GM21576 (cell line): ENCODE measurements around the gene F12.
A peak's percentile ranks its signal among the peaks of the same experiment; 100 is the strongest.
"Not testable (repeated sequence)": the region's sequence is repeated elsewhere in the genome, so short reads cannot be mapped to it uniquely, and the experiment has no call there.

Experiments
- ATAC-seq: cut with Tn5 transposase; IDR thresholded peaks from one replicate; pipeline ENCODE4 v1.9.1; 2021; ENCODE audit warnings: mild to moderate bottlenecking, moderate library complexity; ENCODE audit not compliant: unreplicated experiment

Gene F12

DNA sequence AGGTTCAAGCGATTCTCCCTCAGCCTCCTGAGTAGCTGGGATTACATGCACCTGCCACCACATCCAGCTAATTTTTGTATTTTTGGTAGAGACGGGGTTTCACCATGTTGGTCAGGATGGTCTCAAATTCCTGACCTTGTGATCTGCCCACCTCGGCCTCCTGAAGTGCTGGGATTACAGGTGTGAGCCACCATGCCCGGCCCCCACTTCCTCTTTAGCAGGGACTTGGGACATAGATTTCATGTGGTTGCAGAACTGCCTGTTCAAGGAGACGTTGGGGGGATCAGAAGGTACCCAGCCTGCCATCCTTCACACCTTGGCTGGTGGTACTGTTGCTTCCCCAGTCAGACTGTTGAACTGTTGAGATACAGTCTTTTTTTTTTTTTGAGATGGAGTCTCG is 7.7 kb upstream of the F12 start:
- not testable (repeated sequence) for ATAC-seq

- no peak for ATAC-seq
Observed at GRCh38 chr5:177414481-177414880, 5.1 kb upstream of the F12 start.

DNA sequence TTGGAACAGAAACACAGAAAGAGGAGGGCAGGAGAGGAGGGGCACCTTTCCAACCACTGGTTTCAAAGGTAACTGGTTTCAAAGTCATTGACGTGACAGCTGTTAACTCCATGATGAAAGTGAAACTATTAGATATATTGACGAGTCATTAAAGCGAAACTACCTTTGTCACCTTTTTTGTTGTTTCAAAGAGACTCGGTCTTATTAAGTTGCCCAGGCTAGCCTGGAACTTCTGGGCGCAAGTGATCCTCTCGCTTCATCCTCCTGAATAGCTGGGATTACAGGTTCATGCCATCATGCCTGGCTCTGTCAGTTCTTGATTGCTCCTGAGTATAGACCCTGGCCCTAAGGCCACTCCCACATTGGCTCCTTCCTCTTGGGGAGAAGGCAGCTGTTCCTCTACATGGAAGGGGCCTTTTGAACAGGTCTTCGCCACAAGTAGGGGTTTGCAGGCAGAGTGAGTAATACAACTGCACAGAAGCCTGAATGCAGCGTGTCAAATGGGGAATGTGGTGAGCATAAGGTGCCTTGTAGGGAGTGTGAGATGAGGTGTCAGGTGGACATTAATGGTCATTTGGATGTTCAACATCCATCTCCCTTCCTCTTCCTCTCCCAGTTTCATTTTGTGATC is 3.4 kb upstream of the F12 start:
- peak; percentile 54 for ATAC-seq

- no peak for ATAC-seq
Observed at GRCh38 chr5:177410575-177410974, 1.2 kb upstream of the F12 start.

- no peak for ATAC-seq
Observed at GRCh38 chr5:177405805-177406204, 3.6 kb downstream of the F12 start.

GRCh38 chr5:177405312-177405711 is 4.1 kb downstream of the F12 start:
- no peak for ATAC-seq

- no peak for ATAC-seq
Observed at GRCh38 chr5:177404641-177405179, 4.7 kb downstream of the F12 start.

- ATAC-seq, result peak; percentile 68
Observed at GRCh38 chr5:177403792-177404640, 5.3 kb downstream of the F12 start.

DNA sequence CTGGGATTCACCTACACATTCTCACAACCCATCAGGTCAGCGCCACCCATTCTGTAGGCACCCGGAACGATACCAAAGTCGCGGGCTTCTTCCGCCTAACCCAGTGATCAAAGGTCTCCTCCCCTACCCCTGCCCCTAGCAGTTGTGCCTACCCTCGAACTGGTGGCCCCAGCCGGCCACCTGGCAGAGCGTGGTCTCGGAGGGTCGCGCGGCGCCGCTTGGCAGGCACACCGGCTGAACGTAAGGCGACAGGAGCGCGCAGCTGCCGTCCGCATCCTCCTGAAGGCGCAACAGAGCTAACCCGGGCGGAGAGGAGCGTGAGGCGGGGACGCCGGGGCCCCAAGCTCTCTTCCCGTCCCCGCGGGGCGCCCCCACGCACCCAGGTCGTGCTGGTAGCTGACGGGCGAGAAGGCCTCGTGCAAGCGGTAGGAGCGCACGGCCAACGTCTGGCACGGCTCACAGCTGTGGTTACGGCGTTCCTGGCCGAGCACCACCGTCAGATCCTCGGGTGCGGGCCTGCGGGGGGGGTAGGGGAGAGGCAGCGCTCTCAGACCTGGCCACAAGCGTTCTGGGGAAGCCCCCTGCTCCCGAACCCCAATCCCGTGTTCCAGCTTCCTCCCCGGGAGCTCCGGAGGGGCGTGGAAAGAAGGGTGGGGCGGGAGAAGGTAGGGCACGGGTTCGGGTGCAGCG is 6.1 kb downstream of the F12 start:
- ATAC-seq, result peak; percentile 13

DNA sequence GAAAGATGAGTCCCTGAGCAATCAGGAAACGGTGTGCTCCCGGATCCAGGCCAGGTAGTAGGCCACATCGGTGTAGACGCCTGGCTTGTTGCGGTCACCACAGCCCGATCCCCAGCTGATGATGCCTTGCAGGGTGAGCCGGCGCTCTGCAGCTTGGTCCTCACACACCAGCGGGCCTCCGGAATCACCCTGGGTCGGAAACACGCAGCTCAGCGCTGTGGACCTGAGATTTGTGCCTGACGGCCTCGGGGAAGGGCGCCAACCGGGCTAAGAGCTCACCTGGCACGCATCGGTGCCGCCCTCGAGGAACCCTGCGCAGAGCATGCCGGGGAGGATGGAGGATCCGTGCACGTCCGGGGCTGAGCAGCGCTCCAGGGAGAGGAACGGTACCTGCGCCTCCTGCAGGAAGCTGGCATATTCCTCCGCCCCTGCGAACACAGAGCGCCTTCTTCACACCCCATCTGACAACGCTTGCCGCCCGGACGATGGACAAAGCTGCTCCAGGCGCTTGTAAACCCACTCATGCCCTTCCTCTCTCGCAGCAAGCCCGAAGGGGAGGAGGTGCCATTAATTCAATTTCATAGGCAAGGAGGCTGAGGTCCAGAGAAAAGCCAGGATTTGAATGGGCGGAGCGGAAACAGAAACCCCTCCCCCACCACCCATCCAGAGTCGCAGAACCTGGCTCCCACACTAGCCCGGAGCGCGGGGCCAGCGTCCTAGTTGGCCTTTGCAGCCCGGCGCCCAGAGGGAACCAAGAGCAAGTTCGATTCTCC is 6.9 kb downstream of the F12 start:
- ATAC-seq, result no peak

- ATAC-seq, result no peak
Observed at GRCh38 chr5:177399997-177400868, 9.1 kb downstream of the F12 start, which contains the start of gene PFN3. TSS of gene PFN3 (minus strand) at chr5:177400661. CDS start at chr5:177400576, 85 bp downstream.

DNA sequence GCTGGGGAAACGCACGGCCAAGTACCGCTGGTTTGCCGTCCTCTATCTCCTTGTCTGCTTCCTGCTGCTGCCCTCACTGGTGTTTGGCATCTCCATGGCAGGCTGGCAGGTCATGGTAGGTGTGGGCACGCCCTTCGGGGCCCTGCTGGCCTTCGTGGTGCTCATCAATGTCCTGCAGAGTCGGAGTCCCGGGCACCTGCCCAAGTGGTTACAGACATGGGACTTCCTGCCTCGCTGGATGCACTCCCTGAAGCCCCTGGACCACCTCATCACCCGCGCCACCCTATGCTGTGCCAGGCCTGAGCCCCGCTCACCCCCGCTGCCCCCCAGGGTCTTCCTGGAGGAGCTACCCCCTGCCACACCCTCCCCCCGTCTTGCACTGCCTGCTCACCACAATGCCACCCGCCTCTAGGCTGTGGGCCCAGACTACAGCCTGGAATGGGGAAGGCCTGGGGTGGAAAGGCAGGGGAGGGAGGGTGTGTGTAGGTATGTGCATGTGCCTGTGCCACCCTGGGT is 11.4 kb downstream of the F12 start:
- ATAC-seq, result no peak

GRCh38 chr5:177396807-177397206 is 12.6 kb downstream of the F12 start:
- ATAC-seq, result no peak

DNA sequence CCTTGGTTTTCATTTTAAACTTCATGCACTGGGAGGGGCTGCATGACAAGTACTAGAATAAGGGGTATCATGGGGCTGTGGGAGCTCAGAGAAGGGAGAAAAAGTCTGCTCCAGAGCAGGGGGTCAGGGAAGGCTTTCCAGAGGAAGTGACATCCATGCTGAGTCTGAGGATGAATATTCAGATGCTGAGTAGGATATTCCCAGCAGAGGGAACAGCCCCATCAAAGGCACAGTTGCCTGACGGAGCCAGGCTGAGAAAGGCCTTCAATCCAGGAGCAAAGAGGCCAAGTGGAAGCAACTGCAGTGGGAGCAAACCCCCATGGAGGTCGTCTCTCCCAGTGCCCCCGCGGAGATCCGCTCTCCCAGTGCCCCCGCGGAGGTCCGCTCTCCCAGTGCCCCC is 13.3 kb downstream of the F12 start:
- ATAC-seq, result no peak

DNA sequence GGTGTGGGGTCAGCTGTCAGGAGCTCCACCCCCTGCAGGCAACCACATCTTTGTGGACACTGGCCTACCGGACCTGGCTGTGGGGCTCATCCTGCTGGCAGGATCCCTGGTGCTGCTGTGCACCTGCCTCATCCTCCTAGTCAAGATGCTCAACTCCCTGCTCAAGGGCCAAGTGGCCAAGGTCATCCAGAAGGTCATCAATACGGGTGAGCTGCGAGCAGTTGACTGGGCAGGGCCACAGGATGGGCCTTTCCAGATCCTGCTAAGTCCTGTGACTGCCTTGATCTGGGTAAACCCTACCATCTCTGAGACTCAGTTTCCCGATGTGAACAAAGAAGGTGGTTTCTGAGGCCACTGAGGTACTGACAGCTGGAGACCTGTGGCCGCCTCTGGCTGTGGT is 15.4 kb downstream of the F12 start:
- no peak for ATAC-seq

- ATAC-seq, result no peak
Observed at GRCh38 chr5:177393206-177393765, 16.1 kb downstream of the F12 start.

DNA sequence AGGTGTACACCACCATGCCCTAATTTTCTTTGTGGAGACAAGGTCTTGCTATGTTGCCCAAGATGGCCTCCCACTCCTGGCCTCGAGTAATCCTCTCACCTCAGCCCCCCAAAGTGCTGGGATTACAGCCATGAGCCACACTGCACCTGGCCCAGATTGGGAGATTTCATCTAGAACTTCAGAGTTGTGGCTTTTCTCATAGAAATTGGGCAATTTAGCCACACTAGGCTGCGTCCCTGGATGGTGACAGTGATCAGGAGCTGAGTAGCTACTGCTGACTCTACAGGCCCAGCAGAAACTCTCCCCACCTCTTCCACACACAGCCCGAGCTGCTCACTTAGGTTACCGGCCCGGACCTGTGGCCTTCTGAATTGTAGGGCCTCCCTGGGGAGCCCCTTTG is 16.6 kb downstream of the F12 start:
- no peak for ATAC-seq

DNA sequence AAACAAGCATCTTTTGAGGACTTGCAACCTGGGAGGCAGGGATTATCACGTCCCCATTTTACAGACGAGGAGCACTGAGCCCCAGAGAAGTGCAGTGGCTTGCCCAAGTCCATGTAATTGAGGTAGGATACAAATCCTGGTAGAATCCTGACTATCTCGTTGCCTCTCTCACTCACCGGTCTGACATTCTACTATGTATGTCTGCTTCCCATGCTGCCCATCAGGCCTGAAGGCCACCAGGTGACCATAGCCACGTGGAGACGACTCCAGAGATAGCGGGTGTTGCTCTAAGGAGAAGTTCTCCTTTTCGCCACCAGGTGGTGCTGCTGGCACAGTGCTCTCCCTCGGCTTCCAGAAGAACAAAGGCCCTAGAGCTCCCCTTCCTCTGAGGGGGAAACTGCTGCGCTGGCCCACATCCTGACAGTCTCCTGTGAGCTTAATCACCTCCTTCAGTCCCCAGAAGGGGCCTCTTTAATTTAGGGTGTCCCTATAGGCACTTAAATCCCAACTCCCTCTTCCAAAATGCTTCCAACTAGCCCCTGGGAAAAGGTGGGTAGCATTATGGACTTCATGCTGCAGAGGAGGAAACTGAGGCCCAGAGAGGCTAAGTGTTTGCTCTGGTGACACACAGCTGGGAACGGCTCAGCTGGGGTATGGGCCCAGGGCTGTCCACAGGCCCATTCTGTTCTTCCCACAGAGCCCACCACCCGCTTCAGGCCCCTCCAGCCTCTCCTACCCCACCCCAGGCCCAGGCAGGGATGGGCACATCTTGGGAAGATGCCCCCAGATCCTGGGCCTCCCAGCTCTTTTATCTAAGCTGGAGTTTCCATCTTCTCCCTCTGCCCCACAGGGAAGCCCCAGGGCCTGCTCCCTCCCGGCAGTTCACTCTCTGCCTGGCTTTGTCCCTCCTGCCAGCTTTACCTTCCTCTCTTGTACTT is 18.7 kb downstream of the F12 start:
- peak; percentile 60 for ATAC-seq
